ENCODE results near the gene LIMK2.
"Not testable (repeated sequence)": the region's sequence is repeated elsewhere in the genome, so short reads cannot be mapped to it uniquely, and the experiment has no call there.

The LIMK2 gene

GRCh38 chr22:31212783-31213629 lies 908 bp downstream of the LIMK2 start:
- FAIRE-seq = no peak

GRCh38 chr22:31215018-31215535 lies 3.0 kb downstream of the LIMK2 start:
- no peak for FAIRE-seq

- FAIRE-seq = no peak
These were observed 6.6 kb downstream of the LIMK2 start for GRCh38 chr22:31218565-31219262.

- FAIRE-seq = no peak
These were observed 9.0 kb downstream of the LIMK2 start for GRCh38 chr22:31221084-31221483.

- no peak for FAIRE-seq
These were observed 10.6 kb downstream of the LIMK2 start for GRCh38 chr22:31222736-31223135.

GRCh38 chr22:31223786-31224191 lies 11.7 kb downstream of the LIMK2 start:
- FAIRE-seq = no peak

- not testable (repeated sequence) for FAIRE-seq
These were observed 12.6 kb downstream of the LIMK2 start for GRCh38 chr22:31224691-31225090.

- FAIRE-seq = no peak
These were observed 15.1 kb downstream of the LIMK2 start for GRCh38 chr22:31227186-31227585.

- no peak for FAIRE-seq
These were observed 17.4 kb downstream of the LIMK2 start for GRCh38 chr22:31229402-31230079.

- FAIRE-seq = no peak
These were observed 18.2 kb downstream of the LIMK2 start for GRCh38 chr22:31230155-31230870.

- FAIRE-seq = no peak
These were observed 18.9 kb downstream of the LIMK2 start for GRCh38 chr22:31230871-31231621.

GRCh38 chr22:31233001-31233400 lies 20.9 kb downstream of the LIMK2 start:
- FAIRE-seq = no peak

- FAIRE-seq = no peak
These were observed 23.0 kb downstream of the LIMK2 start for GRCh38 chr22:31235081-31235480.

GRCh38 chr22:31236044-31236443 lies 23.9 kb downstream of the LIMK2 start:
- FAIRE-seq = not testable (repeated sequence)

- FAIRE-seq = no peak
These were observed 26.0 kb downstream of the LIMK2 start for GRCh38 chr22:31238057-31238456.

- no peak for FAIRE-seq
These were observed 27.8 kb downstream of the LIMK2 start for GRCh38 chr22:31239771-31240370.

- no peak for FAIRE-seq
These were observed 29.1 kb downstream of the LIMK2 start for GRCh38 chr22:31241200-31241599.

GRCh38 chr22:31241936-31242335 lies 29.8 kb downstream of the LIMK2 start:
- no peak for FAIRE-seq

- FAIRE-seq = no peak
These were observed 31.4 kb downstream of the LIMK2 start for GRCh38 chr22:31243339-31244045.

GRCh38 chr22:31244046-31244942 lies 32.2 kb downstream of the LIMK2 start:
- no peak for FAIRE-seq
